HepG2 (cell line): ENCODE results near the gene APBB2. TPM values are rescaled to one million over a fixed set of nuclear protein-coding genes. Genes with fewer than 3 reads are reported as not detected.

Experiments
- ATAC-seq: fragments of 200-7000 bp; cut with Tn5 transposase; 3 replicates; pipeline ENCODE4 v1.9.1; 2020; ENCODE audit warnings: mild to moderate bottlenecking, moderate library complexity
- BruUV-seq: library from RNA; stranded (reverse); fragments of 400-500 nt; replicated peaks from 2 replicates; lab custom pipeline; 2021; lab: Mats Ljungman, UMichigan
- CTCF ChIA-PET: fragments of 300-600 bp; formaldehyde crosslinking; extraction: SDS; loops from one replicate; lab custom pipeline; 2021; ENCODE audit warnings: low total read pairs, inconsistent platforms, low intra/inter-chr PET ratio; lab: Yijun Ruan, JAX
- POLR2A ChIA-PET: fragments of 350-600 bp; sonication (Branson Sonifier 250); formaldehyde crosslinking; loops from one replicate; lab custom pipeline; 2020; ENCODE audit warnings: antibody characterized with exemption, inconsistent platforms; lab: Yijun Ruan, JAX
- DNase-seq: peaks from one replicate; pipeline ENCODE4 v3.0.0-alpha.2; 2015; ENCODE audit warnings: low spot score
- FAIRE-seq: peaks from 3 replicates; lab custom pipeline; 2011; peaks lifted over from hg19 to GRCh38; lab: Jason Lieb, UNC
- H2AFZ ChIP-seq: one replicate; pipeline ENCODE4 v1.6.1; 2011; ENCODE audit warnings: low read length, inconsistent platforms
- H3K27ac ChIP-seq: fragments of 300-600 bp; 3 replicates; pipeline ENCODE4 v1.8.0; 2011; ENCODE audit warnings: mixed run types, mild to moderate bottlenecking, mixed read lengths, low read length, inconsistent platforms; ENCODE audit not compliant: insufficient read depth; ENCODE audit errors: extremely low read length
- H3K27me3 ChIP-seq, 2 experiments: fragments of 200-600 bp in 1 of 2; 2 replicates in 1 of 2; 3 replicates in 1 of 2; pipeline versions ENCODE4 v1.6.0 to v1.8.0; 2011; ENCODE audit warnings: low read length in 2 of 2, mild to moderate bottlenecking in 2 of 2, moderate library complexity in 2 of 2, inconsistent platforms in 1 of 2; ENCODE audit not compliant: insufficient read depth in 2 of 2, control insufficient read depth in 1 of 2
- H3K36me3 ChIP-seq, 2 experiments: fragments of 200-600 bp in 1 of 2; replicated peaks in 1 of 2; 2 replicates in 1 of 2; 3 replicates in 1 of 2; pipeline versions ENCODE4 v1.5.1 to v1.8.0; 2011; ENCODE audit warnings: low read length in 2 of 2, inconsistent platforms in 1 of 2; ENCODE audit not compliant: insufficient read depth in 2 of 2, control insufficient read depth in 1 of 2
- H3K4me1 ChIP-seq: 2 replicates; pipeline ENCODE4 v1.5.1; 2012; ENCODE audit warnings: low read length, inconsistent platforms; ENCODE audit not compliant: insufficient read depth
- H3K4me2 ChIP-seq: 2 replicates; pipeline ENCODE4 v1.6.0; 2011; ENCODE audit warnings: low read depth, low read length, inconsistent platforms
- H3K4me3 ChIP-seq, 3 experiments: fragments of 200-600 bp in 1 of 3; sonication (generic), shearing (Covaris generic) in 1 of 3; replicated peaks in 1 of 3; 2 replicates each; pipeline ENCODE4 v1.5.1; 2011 to 2016; ENCODE audit warnings: low read length in 3 of 3, inconsistent platforms in 2 of 3, low read depth in 2 of 3, mild to moderate bottlenecking in 2 of 3, control low read depth in 1 of 3, mixed read lengths in 1 of 3; ENCODE audit not compliant: insufficient read depth in 1 of 3
- H3K79me2 ChIP-seq: one replicate; pipeline ENCODE4 v1.6.1; 2011; ENCODE audit warnings: low read length, inconsistent platforms; ENCODE audit not compliant: insufficient read depth
- H3K9ac ChIP-seq: 2 replicates; pipeline ENCODE4 v1.6.0; 2011; ENCODE audit warnings: mild to moderate bottlenecking, low read depth, low read length, inconsistent platforms; ENCODE audit not compliant: insufficient read depth
- H3K9me3 ChIP-seq: 2 replicates; pipeline ENCODE4 v1.5.1; 2012; ENCODE audit warnings: mild to moderate bottlenecking, low read length
- H4K20me1 ChIP-seq: 2 replicates; pipeline ENCODE4 v1.6.0; 2011; ENCODE audit warnings: inconsistent platforms, mild to moderate bottlenecking, low read length, moderate library complexity; ENCODE audit not compliant: insufficient read depth
- AGO2 ChIP-seq: fragments of 200-400 bp; formaldehyde crosslinking; optimal IDR thresholded peaks from 2 replicates; pipeline ENCODE3; 2017; ENCODE audit warnings: mild to moderate bottlenecking, low read depth, low read length, moderate library complexity
- CTCF ChIP-seq: sonication (generic); formaldehyde crosslinking; IDR thresholded peaks from 2 replicates; pipeline ENCODE4 v1.5.0; 2020; ENCODE audit warnings: mild to moderate bottlenecking, missing genetic modification reagents, moderate library complexity
- KLF16 ChIP-seq, 2 experiments: sonication (generic) in 1 of 2; formaldehyde crosslinking in 1 of 2; IDR thresholded peaks; 2 replicates each; pipeline versions ENCODE4 v1.6.1 to v1.8.0; 2016 to 2023; ENCODE audit warnings: missing genetic modification reagents in 2 of 2, missing compliant biosample characterization in 1 of 2
- NFE2L1 ChIP-seq: sonication (generic); formaldehyde crosslinking; IDR thresholded peaks from 2 replicates; pipeline ENCODE4 v1.4.0; 2020; ENCODE audit warnings: missing genetic modification reagents, mild to moderate bottlenecking, borderline replicate concordance
- SMC3 ChIP-seq: IDR thresholded peaks from 2 replicates; pipeline ENCODE4 v1.6.1; 2011; ENCODE audit warnings: low read length, improper control_type of control experiment
- STAG1 ChIP-seq: sonication (generic); formaldehyde crosslinking; IDR thresholded peaks from 2 replicates; pipeline ENCODE4 v1.4.0; 2020; ENCODE audit warnings: missing genetic modification reagents
- THRA ChIP-seq: sonication (generic); formaldehyde crosslinking; IDR thresholded peaks from 2 replicates; pipeline ENCODE4 v1.4.0; 2020; ENCODE audit warnings: missing genetic modification reagents, borderline replicate concordance
- ZNF205 ChIP-seq: IDR thresholded peaks from 2 replicates; pipeline ENCODE4 v1.6.1; 2018; ENCODE audit warnings: missing biosample characterization, missing genetic modification reagents
- ZNF576 ChIP-seq: sonication (generic); formaldehyde crosslinking; IDR thresholded peaks from 2 replicates; pipeline ENCODE4 v1.4.0; 2020; ENCODE audit warnings: mild to moderate bottlenecking, missing genetic modification reagents
- in situ Hi-C: cut with HindIII; loops from 2 replicates; pipeline ENCODE4 v1.10.0; 2017; ENCODE audit warnings: low pct_unique_long_range_greater_than_20kb; ENCODE audit not compliant: extremely low pct_ligation_motif_present
- intact Hi-C: fragments of 100-400 bp; cut with micrococcal nuclease; formaldehyde crosslinking; loops from one replicate; pipeline ENCODE4 v1.10.0; 2022; ENCODE audit not compliant: unreplicated experiment
- polyA plus RNA-seq, 8 experiments: library from polyadenylated mRNA; depleted of rRNA in 3 of 8; stranded (reverse) in 7 of 8; unstranded in 1 of 8; fragments of >200 nt; fragmentation: Illumina TruSeq in 4 of 8; extraction: Trizol in 4 of 8; gene quantifications; 2 replicates each; pipeline versions ENCODE4 v1.2.1 to v1.2.3, GENCODE V29; 2011 to 2016; ENCODE audit warnings: low read depth in 4 of 8, missing spikeins in 1 of 8, mixed read lengths in 1 of 8; ENCODE audit not compliant: insufficient read depth in 1 of 8
- total RNA-seq, 5 experiments: library from RNA; depleted of rRNA; stranded (reverse); fragments of >200 nt; fragmentation: Illumina TruSeq; extraction: Trizol; gene quantifications; 2 replicates each; pipeline ENCODE4 v1.2.3, GENCODE V29; 2016; ENCODE audit warnings: low read depth in 1 of 5

The APBB2 gene
- total and polyA plus RNA-seq, 2 of the 13 experiments (the other 11 are each of a cell fraction or from before 2014, with no cell fraction given), result 11.7 to 17.0 TPM

- in situ Hi-C loops, result loop anchor here (5.0 kb wide), 1 partner anchor 241 kb away; no protein-coding TSS in a partner anchor
- no peaks in the 10 kb centered on the region for H3K27me3 ChIP-seq
- peak; percentile 57 for DNase-seq
- ATAC-seq, result peak; percentile 66
- BruUV-seq, result no TSS peak
- no peak overlapping the region for H3K4me2 ChIP-seq
- no peaks in the 10 kb centered on the region for H3K79me2 ChIP-seq
- no peak overlapping the region for H3K9ac ChIP-seq
- no peak for FAIRE-seq
- no peak overlapping the region for H2AFZ ChIP-seq
- CTCF ChIA-PET, result interaction anchor here (1.4 to 3.0 kb wide), 4 partner anchors 236 to 256 kb away, joined by 3 to 26 read pairs (median 8); partner anchors contain the start of gene APBB2
- H3K27ac ChIP-seq, result no peak overlapping the region
- no peak for TF ChIP-seq AGO2
- peak; percentile 64 for TF ChIP-seq STAG1
- TF ChIP-seq CTCF, result peak; percentile 63
- 0 out of 4 replicates have a peak, but pooled peaks of 1 of the 2 experiments have one; percentile 32 for TF ChIP-seq KLF16 (CRISPR knock-in tag; IDR thresholded peaks at IDR 0.05)
- TF ChIP-seq ZNF576 (CRISPR knock-in tag), result no peak
- TF ChIP-seq SMC3, result peak; percentile 85
- TF ChIP-seq ZNF205 (CRISPR knock-in tag), result peak; percentile 96
- TF ChIP-seq THRA (CRISPR knock-in tag), result 0 out of 2 replicates have a peak, but pooled peaks have one; percentile 62
- TF ChIP-seq NFE2L1, result no peak
- no peaks in the 10 kb centered on the region for H3K36me3 ChIP-seq
- no peaks in the 10 kb centered on the region for H3K4me1 ChIP-seq
- H3K9me3 ChIP-seq, result no peaks in the 10 kb centered on the region
- no peaks in the 10 kb centered on the region for H4K20me1 ChIP-seq
- POLR2A ChIA-PET, result interaction anchor here (4.1 kb wide), 1 partner anchor 239 kb away, joined by 40 read pairs; the partner anchor contains the start of gene APBB2
- H3K4me3 ChIP-seq, result no peak overlapping the region
- intact Hi-C loops, result loop anchor here (1.0 to 10.0 kb wide), 2 partner anchors 148 to 238 kb away; partner anchors contain the start of gene APBB2
Measured at GRCh38 chr4:40976343-40976742, 238.0 kb downstream of the APBB2 start.
